ENCODE measurements around the gene MED13L.
"Not testable (repeated sequence)": the region's sequence is repeated elsewhere in the genome, so short reads cannot be mapped to it uniquely, and the experiment has no call there.

Gene MED13L

GRCh38 chr12:116153113-116153512 is 124.4 kb downstream of the MED13L start:
- no peak for DNase-seq (ENCODE audit: low read depth in 2 of 2)

DNA sequence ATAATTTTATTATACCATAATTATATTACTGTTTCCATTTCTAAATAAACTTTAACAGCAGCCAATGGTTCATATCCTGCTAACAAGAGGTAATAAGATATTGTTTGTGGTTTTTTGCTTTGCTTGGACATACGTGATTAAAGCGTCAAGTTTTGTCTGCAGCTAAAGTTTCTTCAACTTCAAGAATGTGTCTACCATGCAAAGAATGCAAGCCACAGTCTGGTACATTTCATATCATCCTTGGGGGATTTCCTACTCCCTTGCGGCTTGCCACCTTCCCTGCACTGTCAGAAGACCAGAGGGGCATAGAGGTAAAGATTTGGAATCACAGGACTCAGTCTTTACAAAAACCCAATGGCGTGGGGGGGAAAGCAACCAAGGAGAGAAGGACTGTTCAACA is 125.2 kb downstream of the MED13L start:
- DNase-seq (ENCODE audit: low read depth in 2 of 2): no peak

GRCh38 chr12:116150452-116150851 is 127.0 kb downstream of the MED13L start:
- no peak for DNase-seq (ENCODE audit: low read depth in 2 of 2)

DNA sequence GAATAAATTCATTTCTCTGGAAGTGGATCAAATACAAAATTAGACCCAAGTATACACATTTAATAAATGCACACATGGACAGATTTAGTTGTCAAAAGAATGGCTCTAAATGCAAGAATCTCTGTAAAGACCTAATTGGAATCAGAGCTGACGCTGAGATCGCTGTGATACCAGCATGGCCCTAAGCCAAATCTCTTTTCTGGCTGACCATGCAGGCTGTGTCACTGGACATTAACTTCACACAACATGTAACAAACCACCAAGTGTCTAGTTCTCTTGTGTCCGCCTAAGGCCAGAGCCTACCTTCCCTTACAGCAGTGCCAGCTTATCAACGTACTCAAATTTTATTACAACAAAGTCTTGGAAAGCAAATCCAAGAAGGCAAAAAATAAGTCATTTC is 127.5 kb downstream of the MED13L start:
- no peak for DNase-seq (ENCODE audit: low read depth in 2 of 2)

DNA sequence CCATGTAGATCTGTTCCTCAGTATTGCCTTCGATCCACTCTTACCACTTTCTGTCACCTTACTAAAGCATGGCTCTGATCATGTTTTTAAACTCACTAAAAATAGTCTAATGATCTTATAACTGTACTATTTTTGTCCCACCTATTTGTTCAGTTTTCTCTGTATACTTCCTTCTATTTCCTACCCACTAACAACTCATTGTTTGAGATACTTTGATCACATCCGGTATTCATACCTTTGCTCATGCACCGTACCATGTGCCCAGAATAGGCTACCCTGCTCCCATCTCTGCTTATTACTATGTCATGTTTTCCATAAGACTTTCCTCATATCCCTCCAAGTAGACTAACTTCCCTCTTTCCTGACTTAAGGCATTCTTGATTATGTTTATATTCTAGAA is 128.6 kb downstream of the MED13L start:
- DNase-seq (ENCODE audit: low read depth in 2 of 2): no peak

GRCh38 chr12:116146386-116146785 is 131.1 kb downstream of the MED13L start:
- no peak for DNase-seq (ENCODE audit: low read depth in 2 of 2)

- no peak for DNase-seq (ENCODE audit: low read depth in 2 of 2)
Observed at GRCh38 chr12:116145451-116145850, 132.0 kb downstream of the MED13L start.

DNA sequence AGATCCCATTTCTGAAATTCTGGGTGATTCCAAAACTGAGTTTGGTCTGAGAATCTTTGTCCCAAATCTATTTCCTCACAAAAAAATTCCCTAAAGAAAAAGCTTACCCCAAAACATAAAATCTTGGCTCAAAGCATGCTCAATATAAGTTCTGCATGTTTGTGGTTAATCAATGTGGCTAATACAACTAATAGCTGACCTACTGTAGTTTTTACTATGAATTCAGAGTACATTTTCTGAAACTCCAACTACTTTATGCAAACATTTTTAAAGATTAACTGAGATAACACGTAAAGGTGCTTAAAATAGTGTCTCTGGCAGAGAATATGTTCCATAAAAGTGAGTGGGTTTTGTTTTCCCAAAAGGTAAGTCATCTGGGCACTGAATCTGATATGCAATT is 133.1 kb downstream of the MED13L start:
- DNase-seq (ENCODE audit: low read depth in 2 of 2): no peak

DNA sequence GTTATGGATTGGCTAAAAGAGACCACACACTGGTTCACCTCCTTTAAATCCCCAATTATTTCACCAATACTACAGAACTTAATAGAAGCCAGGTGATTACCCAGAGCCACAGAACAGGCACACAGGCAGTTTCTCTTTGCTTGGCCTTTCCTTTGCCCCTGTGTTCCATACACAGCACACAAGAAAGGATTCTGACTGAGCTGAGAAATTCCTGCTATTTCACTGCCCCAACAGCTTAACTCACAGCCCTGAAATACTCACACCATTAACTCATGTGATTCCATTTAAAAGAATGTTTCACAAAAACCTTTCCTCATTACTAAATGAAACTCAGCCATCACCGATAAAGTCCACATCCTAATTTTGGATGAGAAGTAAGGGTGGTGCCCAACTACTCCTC is 133.6 kb downstream of the MED13L start:
- no peak for DNase-seq (ENCODE audit: low read depth in 2 of 2)

DNA sequence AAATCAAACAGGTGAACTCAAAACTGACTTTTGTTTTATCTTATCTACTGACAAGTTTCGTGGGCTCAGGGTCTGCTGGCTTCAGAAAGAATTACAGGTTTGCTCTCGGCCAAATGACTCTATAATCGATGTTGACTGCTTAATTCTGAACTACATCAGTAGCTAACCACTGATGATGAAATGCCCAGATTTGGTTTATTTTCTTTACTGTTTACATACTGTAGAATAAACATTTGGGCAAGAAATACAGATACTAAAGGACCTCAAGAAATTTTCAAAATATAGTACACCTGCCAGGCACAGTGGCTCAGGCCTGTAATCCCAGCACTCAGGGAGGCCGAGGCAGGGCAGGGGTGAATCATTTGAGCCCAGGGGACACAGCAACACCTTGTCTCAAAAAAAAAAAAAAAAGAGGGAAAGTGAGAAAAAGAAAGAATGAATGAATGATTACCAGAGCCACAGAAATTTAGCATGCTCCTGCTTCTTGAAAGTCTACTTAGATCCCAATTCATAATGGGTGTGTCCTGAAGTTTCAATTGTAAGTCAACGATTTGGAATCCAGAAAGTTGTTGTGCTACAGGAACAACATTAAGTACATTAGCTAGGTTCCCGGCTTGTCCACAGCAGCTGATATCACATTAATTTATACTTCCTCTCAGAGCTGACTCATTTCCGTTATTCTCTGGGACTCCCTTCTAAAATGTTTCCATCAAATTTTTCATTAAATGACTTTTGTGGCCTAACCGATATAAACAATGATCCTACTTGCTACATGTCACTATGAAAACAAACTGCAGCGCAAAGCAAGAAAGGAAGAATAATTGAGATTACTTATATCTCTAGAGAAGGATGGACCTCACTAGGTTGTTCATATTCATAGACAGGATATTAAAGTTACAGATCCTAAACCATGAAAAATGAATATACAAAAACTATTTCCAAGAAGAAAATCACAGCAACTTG is 134.3 kb downstream of the MED13L start:
- no peak for DNase-seq (ENCODE audit: low read depth in 2 of 2)

GRCh38 chr12:116141833-116142162 is 135.7 kb downstream of the MED13L start:
- DNase-seq (ENCODE audit: low read depth in 2 of 2): no peak

DNA sequence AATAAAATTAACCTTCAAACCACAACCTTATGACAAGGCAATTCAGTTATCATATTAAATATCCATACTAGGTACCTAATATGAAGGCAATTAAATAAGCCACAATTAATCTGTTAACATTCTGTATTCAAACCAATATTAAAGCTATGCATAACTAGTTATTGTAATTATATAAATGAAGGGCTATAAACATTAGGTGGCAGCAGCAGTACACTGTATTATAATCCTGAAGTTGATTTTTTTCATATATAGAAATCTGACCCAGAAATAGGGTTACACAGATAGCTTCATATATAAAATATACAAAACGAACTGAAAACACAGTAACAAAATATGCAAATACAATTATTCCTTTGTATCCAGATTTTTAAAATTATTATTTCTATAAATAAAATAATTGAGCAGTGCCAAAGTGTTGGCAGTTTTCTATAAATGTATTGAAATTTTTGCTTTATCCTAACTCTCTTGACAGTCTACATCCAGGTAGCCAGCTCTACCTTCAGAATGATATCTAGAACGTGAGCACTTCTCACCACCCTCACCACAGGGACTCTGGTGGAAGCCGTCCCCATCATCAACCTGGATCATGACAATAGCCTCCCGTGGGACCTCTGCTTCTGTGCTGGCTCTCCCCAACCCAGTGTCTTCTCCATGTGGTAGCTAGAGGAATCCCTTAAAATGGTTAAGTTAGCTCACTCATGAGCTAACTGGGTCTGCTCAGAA is 136.2 kb downstream of the MED13L start:
- DNase-seq (ENCODE audit: low read depth in 2 of 2): no peak

DNA sequence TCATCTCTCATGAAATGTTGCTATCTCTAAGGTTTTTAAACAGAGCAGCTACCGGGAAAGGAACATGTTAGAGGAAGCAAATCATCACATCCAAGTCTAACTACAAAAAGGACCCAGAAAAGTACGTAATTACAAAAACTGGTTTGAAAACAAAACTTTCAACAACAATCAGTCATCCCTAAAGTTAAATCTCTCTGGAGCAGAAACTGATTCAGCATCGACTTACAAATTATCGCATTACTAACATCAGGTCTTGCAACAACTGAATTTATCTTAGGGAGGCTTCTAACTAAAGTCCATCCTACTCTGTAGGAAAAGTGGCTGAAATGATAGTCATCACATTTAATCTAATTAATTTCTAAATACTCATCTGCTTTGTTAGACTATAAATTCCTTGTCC is 137.0 kb downstream of the MED13L start:
- DNase-seq (ENCODE audit: low read depth in 2 of 2): no peak

DNA sequence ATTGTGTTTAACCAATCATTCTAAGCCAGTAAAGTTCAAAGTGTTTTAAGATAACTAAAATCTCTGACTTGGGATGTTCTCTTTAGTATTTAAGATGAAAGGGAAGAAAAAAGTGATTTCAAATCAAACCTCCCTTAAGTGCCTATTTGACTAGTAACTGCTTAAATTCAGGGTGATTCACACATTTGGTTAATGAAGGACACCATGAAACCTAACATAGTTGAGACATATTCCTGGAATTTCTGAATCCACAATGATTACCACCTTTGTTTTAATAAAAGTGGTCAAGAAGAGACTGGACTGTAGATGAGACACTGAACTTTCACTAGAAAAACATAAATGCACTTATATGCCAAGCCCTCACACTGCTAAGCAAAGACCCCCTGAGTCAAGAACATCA is 138.7 kb downstream of the MED13L start:
- DNase-seq (ENCODE audit: low read depth in 2 of 2): no peak

DNA sequence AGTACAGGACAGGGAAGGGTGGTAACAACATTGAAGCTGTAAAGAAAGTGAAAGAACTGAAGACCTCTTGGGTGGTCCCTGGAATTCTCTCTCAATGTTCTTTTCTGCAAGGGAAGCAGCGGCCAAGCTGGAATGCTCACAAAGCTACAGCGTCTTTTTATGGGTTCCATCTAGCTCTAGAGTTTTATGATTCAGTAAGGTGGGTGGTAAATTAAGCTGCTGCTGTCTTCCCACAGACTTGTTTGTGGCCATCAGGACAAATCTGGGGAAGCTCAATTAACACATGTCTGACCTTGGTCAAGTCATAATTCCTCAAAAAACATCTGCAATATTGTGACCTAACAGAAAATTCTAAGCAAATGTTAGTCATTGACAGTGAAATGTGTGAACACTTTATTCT is 139.1 kb downstream of the MED13L start:
- DNase-seq (ENCODE audit: low read depth in 2 of 2): no peak

DNA sequence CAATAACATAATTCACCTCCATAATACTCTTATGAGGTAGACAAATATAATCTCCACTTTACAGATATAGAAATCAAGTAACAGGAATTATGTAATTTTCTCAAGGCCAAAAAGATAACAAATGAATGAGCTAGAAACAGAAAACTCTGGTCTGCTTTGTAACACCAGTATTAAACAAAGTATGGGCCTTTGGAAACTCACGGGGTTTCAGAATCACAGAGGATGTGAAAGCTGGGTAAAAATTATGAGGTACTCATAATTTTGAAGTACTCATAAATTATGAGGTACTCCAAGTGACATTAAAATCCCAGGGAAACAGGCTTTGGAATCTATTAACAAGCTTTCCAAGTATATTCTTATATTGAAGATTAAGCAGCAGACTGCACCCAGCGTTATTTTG is 140.2 kb downstream of the MED13L start:
- DNase-seq (ENCODE audit: low read depth in 2 of 2): no peak

GRCh38 chr12:116136340-116136739 is 141.2 kb downstream of the MED13L start:
- no peak for DNase-seq (ENCODE audit: low read depth in 2 of 2)

DNA sequence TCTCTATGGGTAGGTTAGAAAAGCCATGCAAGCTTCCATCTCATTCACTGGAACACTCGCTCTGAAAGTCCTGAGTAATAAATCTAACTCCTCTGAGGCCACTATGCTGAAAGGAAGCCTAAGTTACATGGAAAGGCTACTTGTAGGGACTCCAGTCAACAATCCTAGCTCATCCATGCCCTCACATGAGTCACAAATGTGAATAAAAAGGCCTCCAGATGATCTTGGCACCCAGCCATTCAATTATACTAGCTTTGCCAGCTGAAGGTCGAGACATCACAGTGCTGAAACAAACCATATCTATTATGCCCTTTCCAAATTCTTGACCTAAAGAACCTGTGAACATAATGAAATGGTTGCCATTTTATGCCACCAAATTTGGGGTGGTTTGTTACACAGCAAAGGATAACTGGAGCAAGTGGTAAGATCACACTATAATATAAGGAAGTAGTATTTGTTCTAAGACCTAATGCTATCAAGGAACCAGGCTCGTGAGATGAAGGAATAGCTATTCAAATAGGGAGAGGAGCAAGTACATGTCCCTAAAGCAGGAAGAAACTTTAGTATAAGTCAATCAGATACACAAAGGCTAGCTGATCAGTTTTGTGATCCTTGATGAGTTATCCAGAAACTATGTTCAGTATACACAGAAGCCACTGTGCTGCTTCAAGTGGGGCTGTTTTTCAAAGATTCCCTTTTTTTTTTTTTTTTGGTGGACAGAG is 142.1 kb downstream of the MED13L start:
- DNase-seq (ENCODE audit: low read depth in 2 of 2): no peak

DNA sequence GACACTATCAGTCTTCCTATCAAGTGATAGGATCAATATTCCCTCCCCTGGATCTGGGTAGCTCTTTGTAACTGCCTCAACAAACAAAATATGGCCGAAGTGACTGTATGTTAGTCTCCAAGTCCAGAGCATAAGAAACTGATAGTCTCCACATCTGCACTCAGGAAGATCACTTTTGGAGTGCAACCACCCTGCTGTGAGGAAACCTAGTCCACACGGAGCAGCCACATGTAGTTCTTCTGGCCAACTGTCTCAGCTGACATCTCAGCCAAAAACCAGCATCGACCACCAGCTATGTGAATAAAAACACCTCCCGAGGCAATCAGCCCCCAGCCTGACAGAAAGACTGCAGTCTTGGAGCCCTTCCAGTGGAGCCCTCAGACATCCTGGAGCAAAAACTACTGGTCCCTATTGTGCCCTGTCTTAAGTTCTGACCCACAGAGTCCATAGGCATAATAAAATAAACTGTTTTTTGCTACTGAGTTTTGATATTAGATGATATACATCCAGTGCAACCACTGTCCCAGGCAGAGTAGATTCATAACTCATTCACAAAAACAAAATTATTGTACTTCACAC is 143.8 kb downstream of the MED13L start:
- no peak for DNase-seq (ENCODE audit: low read depth in 2 of 2)

DNA sequence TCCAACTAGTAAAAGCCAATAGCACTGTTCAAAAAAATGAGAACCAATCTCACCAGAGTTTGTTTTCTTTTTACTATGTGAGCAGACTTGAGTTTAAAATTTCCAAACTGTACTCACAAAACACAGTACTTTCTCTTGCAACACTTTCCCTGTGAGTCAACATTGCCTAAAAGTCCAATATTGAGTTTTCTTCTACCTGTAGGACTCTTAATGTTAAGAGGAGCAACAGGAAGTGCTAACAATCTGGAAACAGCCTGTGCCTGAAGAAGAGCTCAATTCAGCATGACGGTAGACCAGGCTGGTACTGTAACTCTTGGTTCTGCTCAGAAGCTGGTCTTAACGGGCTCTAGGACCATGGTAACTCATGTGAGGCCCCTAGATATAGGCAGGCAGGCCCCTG is 144.3 kb downstream of the MED13L start:
- DNase-seq (ENCODE audit: low read depth in 2 of 2): no peak

DNA sequence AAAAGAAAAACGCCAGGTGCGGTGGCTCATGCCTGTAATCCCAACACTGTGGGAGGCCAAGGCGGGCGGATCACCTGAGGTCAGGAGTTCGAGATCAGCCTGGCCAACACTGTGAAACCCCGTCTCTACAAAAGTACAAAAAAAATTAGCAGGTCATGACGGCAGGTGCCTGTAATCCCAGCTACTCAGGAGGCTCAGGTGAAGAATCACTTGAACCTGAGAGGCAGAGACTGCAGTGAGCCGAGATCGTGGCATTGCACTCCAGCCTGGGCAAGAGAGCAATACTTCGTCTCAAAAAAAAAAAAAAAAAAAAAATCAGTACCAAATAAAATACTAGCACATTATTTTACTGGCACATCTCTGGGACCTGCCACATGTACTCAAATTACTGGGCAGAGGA is 145.5 kb downstream of the MED13L start:
- not testable (repeated sequence) for DNase-seq (ENCODE audit: low read depth in 2 of 2)

DNA sequence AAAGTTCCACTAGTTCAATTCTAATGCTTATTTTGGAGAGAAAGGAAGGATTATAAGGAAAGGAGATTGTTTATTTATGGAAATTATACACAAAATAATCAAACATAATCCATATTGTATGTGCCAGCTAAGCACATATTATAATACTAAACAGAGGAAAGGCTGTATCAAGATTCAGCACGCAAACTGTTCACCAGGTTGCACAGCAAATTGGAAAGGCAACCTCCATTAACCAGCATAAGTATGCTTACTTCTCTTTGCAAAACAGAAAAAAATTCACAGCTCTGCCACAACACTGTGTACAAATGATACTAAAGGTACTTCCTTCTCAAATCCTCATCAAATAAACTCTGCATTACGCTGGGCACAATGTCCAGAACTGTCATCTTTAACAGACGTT is 146.3 kb downstream of the MED13L start:
- no peak for DNase-seq (ENCODE audit: low read depth in 2 of 2)
